ENCODE measurements around the gene TACR2. TPM values are rescaled to one million over a fixed set of nuclear protein-coding genes. Genes with fewer than 3 reads are reported as not detected.

Gene TACR2
- polyA plus RNA-seq, 3 donors: 0.19 to 0.23 (median 0.20) TPM

GRCh38 chr10:69367469-69367868, 49.2 kb downstream of the TACR2 start:
- Histone ChIP-seq H3K4me2 (replicated peaks; ENCODE audit: extremely low read depth, low read length, poor library complexity, severe bottlenecking) (no peak overlapping the region), H3K4me1 (ENCODE audit: control insufficient read depth in 1 of 2, insufficient read depth in 2 of 2, low read length in 2 of 2) (no peaks in the 10 kb centered on the region), H3K79me2 (ENCODE audit: insufficient read depth, low read length) (peaks cover 57% of the 10 kb centered on the region), H3K27ac (ENCODE audit: low read depth in 1 of 2, low read length in 2 of 2) (peak overlapping the region in 1 of 2 donors; percentile 52), H3K9me3 (replicated peaks in 1 of 2; ENCODE audit: control insufficient read depth in 1 of 2, insufficient read depth in 1 of 2, low read length in 2 of 2) (no peaks in the 10 kb centered on the region), H4K20me1 (ENCODE audit: insufficient read depth, low read length) (peaks cover 89% of the 10 kb centered on the region), H2AFZ (ENCODE audit: insufficient read depth, low read depth, low read length, poor library complexity, severe bottlenecking) (no peak overlapping the region), H3K36me3 (replicated peaks in 1 of 2; ENCODE audit: control insufficient read depth in 1 of 2, insufficient read depth in 2 of 2, low read length in 2 of 2) (peaks cover 76 to 100% of the 10 kb centered on the region in 2 donors), H3K4me3 (replicated peaks in 1 of 3; ENCODE audit: low read depth in 2 of 3, low read length in 3 of 3) (no peak overlapping the region), H3K27me3 (ENCODE audit: control insufficient read depth in 2 of 2, insufficient read depth in 2 of 2, low read length in 2 of 2) (no peaks in the 10 kb centered on the region), H3K9ac (ENCODE audit: insufficient read depth, low read length, poor library complexity, severe bottlenecking) (no peak overlapping the region)
- TF ChIP-seq, protein P1, sequence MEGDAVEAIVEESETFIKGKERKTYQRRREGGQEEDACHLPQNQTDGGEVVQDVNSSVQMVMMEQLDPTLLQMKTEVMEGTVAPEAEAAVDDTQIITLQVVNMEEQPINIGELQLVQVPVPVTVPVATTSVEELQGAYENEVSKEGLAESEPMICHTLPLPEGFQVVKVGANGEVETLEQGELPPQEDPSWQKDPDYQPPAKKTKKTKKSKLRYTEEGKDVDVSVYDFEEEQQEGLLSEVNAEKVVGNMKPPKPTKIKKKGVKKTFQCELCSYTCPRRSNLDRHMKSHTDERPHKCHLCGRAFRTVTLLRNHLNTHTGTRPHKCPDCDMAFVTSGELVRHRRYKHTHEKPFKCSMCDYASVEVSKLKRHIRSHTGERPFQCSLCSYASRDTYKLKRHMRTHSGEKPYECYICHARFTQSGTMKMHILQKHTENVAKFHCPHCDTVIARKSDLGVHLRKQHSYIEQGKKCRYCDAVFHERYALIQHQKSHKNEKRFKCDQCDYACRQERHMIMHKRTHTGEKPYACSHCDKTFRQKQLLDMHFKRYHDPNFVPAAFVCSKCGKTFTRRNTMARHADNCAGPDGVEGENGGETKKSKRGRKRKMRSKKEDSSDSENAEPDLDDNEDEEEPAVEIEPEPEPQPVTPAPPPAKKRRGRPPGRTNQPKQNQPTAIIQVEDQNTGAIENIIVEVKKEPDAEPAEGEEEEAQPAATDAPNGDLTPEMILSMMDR (IDR thresholded peaks at IDR 0.05): no peak
- Mint-ChIP-seq H3K27me3 (ENCODE audit: low read depth in 3 of 3) (peaks cover 0 to 2% (median 0%) of the 10 kb centered on the region in 3 donors), H3K4me1 (no peaks in the 10 kb centered on the region), H3K27ac (peak overlapping the region in 3 of 7 donors; percentile 32 to 64 (median 46)), H3K36me3 (peaks cover 87 to 94% of the 10 kb centered on the region in 2 donors), H3K4me3 (no peak overlapping the region), H3K9me3 (no peaks in the 10 kb centered on the region)
- DNase-seq: no peak
- intact Hi-C loops (cut with micrococcal nuclease): no loop called here
- 100% methylated on average over 4 of the region's 4 CpGs for WGBS (ENCODE audit: insufficient coverage)

DNA sequence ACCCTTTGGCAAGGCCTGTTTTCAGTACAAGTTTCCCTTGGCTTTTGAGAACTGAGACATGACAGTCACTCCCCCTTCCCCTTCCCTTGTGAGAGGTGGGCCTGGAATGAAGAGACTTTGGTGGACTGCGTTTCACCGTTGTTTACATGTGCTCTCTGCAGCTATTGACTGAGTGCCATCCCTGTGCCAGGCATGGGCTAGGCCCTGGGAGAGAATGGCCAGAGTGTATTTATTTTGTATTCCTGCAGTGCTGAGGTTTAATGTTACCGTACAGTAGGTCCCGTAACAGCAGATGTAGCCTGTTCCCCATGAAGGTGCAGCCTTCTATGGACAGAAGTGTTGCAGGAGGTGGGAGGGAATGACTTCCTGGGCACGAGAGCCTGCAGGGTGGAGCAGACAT, 50.0 kb downstream of the TACR2 start:
- peaks cover 76 to 98% of the 10 kb centered on the region in 2 donors for H3K36me3 ChIP-seq (replicated peaks in 1 of 2; ENCODE audit: control insufficient read depth in 1 of 2, insufficient read depth in 2 of 2, low read length in 2 of 2)
- 90% methylated on average over 3 of the region's 5 CpGs for WGBS (ENCODE audit: insufficient coverage)
- intact Hi-C loops (cut with micrococcal nuclease): no loop called here
- no peak overlapping the region for H3K4me3 Mint-ChIP-seq
- H3K9me3 Mint-ChIP-seq: no peaks in the 10 kb centered on the region
- H3K4me1 ChIP-seq (ENCODE audit: control insufficient read depth in 1 of 2, insufficient read depth in 2 of 2, low read length in 2 of 2): peaks cover 0 to 3% of the 10 kb centered on the region in 2 donors
- H3K9ac ChIP-seq (ENCODE audit: insufficient read depth, low read length, poor library complexity, severe bottlenecking): no peak overlapping the region
- TF ChIP-seq, protein P1 (IDR thresholded peaks at IDR 0.05): no peak
- H3K4me2 ChIP-seq (replicated peaks; ENCODE audit: extremely low read depth, low read length, poor library complexity, severe bottlenecking): no peak overlapping the region
- no peak for DNase-seq
- H4K20me1 ChIP-seq (ENCODE audit: insufficient read depth, low read length): peaks cover 83% of the 10 kb centered on the region
- H3K79me2 ChIP-seq (ENCODE audit: insufficient read depth, low read length): peaks cover 63% of the 10 kb centered on the region
- no peak overlapping the region for H2AFZ ChIP-seq (ENCODE audit: insufficient read depth, low read depth, low read length, poor library complexity, severe bottlenecking)
- peaks cover 0 to 2% (median 0%) of the 10 kb centered on the region in 3 donors for H3K27me3 Mint-ChIP-seq (ENCODE audit: low read depth in 3 of 3)
- no peaks in the 10 kb centered on the region for H3K9me3 ChIP-seq (replicated peaks in 1 of 2; ENCODE audit: control insufficient read depth in 1 of 2, insufficient read depth in 1 of 2, low read length in 2 of 2)
- peaks cover 85 to 93% of the 10 kb centered on the region in 2 donors for H3K36me3 Mint-ChIP-seq
- no peak overlapping the region for H3K4me3 ChIP-seq (replicated peaks in 1 of 3; ENCODE audit: low read depth in 2 of 3, low read length in 3 of 3)
- peak overlapping the region in 1 of 2 donors; percentile 52 for H3K27ac ChIP-seq (ENCODE audit: low read depth in 1 of 2, low read length in 2 of 2)
- peak overlapping the region in 3 of 7 donors; percentile 33 to 71 (median 37) for H3K27ac Mint-ChIP-seq
- H3K27me3 ChIP-seq (ENCODE audit: control insufficient read depth in 2 of 2, insufficient read depth in 2 of 2, low read length in 2 of 2): no peaks in the 10 kb centered on the region
- H3K4me1 Mint-ChIP-seq: peaks cover 1% of the 10 kb centered on the region
